PFSK-1 (cell line): Measurements from ENCODE around the gene AUTS2.

Source experiments
- REST ChIP-seq, 2 experiments: IDR thresholded peaks; 2 replicates each; pipeline versions ENCODE4 v1.6.1 to v1.8.0; 2011 to 2012; ENCODE audit warnings: low read depth in 2 of 2, low read length in 2 of 2, control low read depth in 1 of 2, inconsistent platforms in 1 of 2, mild to moderate bottlenecking in 1 of 2, moderate library complexity in 1 of 2; ENCODE audit not compliant: insufficient read depth in 1 of 2
- SIN3A ChIP-seq: IDR thresholded peaks from 2 replicates; pipeline ENCODE4 v1.6.1; 2012; ENCODE audit warnings: mild to moderate bottlenecking, low read length, moderate library complexity, borderline replicate concordance; ENCODE audit not compliant: insufficient read depth

GRCh38 chr7:70544016-70544415, 945.7 kb downstream of the AUTS2 start:
- no peak for TF ChIP-seq SIN3A
- TF ChIP-seq REST (IDR thresholded peaks at IDR 0.05; ENCODE audit: insufficient read depth in 1 of 2, low read depth in 2 of 2, low read length in 2 of 2): no peak
